A549 (cell line): ENCODE results near the gene MOCS1.

ENCODE experiments used
- EP300 ChIP-seq, 2 experiments: fragments of >200 bp; sonication (Bioruptor Twin); formaldehyde crosslinking; IDR thresholded peaks; 2 replicates in 1 of 2; 3 replicates in 1 of 2; pipeline ENCODE4 v1.6.1; 2016 to 2017
- ZSCAN20 ChIP-seq: fragments of 250-450 bp; sonication (Bioruptor Pico); IDR thresholded peaks from 2 replicates; pipeline ENCODE4 v1.8.0; 2022; ENCODE audit warnings: mild to moderate bottlenecking, moderate library complexity

DNA sequence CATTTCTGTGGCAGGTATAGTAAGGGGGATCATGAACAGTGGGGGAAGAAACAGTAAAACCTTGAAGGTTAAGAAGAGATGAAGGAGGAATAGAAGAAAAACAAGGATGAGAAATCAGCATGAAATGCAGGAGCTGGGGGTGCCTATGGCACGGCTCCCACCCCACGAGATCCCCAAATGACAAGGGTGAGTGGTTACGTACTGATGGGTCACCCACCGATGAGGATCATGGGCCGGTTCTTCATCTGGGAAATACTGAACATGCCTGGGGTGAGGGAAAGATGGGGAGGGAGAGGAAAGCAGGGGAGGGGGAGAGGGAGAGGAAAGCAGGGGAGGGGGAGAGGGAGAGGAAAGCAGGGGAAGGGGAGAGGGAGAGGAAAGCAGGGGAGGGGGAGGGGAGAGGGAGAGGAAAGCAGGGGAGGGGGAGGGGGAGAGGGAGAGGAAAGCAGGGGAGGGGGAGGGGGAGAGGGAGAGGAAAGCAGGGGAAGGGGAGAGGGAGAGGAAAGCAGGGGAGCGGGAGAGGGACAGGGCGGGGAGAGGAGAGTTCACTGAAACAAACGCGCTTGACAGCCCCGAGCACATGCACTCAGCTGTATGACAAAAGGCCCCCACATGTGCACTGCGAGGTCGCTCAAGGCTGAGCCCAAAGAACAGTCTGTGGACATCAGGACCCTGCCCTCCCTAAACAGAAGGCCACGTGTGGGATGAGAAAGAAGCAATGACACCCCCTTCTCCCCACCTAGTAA lies 25.3 kb downstream of the MOCS1 start:
- TF ChIP-seq ZSCAN20 (CRISPR knock-in tag), result no peak
- TF ChIP-seq EP300 (IDR thresholded peaks at IDR 0.05), result no peak
